ENCODE results near the gene ODAM.
"Not testable (repeated sequence)": the region's sequence is repeated elsewhere in the genome, so short reads cannot be mapped to it uniquely, and the experiment has no call there.

Gene ODAM

GRCh38 chr4:70221818-70222217 is 26.3 kb downstream of the ODAM start:
- not testable (repeated sequence) for DNase-seq (ENCODE audit: low read depth)

DNA sequence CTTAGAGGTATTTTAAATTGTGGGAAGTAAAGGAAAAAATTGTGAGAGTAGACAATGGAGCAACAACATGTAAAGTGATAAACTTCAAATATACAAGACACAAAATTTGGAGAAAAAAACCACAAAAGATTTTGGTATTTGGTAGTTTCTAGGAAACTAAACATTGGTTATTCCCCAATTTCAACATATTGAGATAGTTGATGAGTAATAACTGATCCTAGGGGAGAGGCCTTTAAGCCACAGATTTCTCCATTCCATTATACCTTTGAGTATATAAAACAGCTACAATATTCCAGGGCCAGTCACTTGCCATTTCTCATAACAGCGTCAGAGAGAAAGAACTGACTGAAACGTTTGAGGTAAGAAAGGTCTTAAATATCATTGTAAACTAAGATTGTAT is 30.3 kb downstream of the ODAM start, which contains the start of gene FDCSP:
TSS of gene FDCSP (plus strand) at position 301 of the 400 bp plus-strand sequence. CDS start 5,071 bp downstream, outside the sequence.
- DNase-seq (ENCODE audit: low read depth): peak; percentile 10

GRCh38 chr4:70236125-70236524 is 40.6 kb downstream of the ODAM start:
- DNase-seq (ENCODE audit: low read depth): peak; percentile 47

- no peak for DNase-seq (ENCODE audit: low read depth)
Measured at GRCh38 chr4:70239131-70239883, 43.8 kb downstream of the ODAM start.

GRCh38 chr4:70239884-70240591 is 44.5 kb downstream of the ODAM start:
- no peak for DNase-seq (ENCODE audit: low read depth)

DNA sequence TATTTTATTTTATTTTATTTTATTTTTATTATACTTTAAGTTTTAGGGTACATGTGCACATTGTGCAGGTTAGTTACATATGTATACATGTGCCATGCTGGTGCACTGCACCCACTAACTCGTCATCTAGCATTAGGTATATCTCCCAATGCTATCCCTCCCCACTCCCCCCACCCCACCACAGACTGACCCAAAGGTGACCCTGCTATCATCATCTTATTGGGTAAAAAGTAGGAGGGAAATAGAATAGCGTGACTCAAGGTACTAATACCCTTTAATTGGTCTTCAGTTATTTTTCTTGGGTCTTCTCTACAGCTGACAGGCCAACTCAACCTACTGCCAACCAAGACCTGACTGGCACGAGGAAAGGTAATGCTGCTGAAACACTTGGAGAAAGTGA is 46.8 kb downstream of the ODAM start, which contains the start of gene CSN3:
TSS of gene CSN3 (plus strand) at position 301 of the 400 bp plus-strand sequence. CDS start 2,223 bp downstream, outside the sequence.
- not testable (repeated sequence) for DNase-seq (ENCODE audit: low read depth)

DNA sequence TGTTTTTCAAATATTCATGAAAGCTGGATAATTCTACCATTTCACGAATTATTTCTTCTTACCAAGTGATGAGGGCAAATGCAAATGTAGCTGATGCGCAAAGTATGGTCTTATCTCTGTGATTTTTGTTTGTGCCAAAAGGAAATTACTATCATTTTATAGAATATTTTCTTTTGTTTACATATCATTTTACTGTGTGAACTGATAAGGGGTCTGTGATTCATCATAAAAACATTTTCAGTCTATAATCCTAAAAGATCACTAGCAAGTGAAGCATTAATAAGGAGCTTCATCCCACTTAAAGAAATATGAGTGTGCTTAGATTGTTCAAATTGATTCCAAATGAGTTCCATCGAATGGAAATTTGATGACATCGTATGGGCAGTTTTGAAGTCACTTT is 47.6 kb downstream of the ODAM start:
- DNase-seq (ENCODE audit: low read depth): no peak

GRCh38 chr4:70251250-70251944 is 55.9 kb downstream of the ODAM start:
- DNase-seq (ENCODE audit: low read depth): no peak

GRCh38 chr4:70251945-70252277 is 56.4 kb downstream of the ODAM start:
- DNase-seq (ENCODE audit: low read depth): no peak
